A673 (cell line): Measurements from ENCODE around the gene SLC22A3.

ENCODE experiments used
- EZH2 ChIP-seq: fragments of 200-600 bp; sonication (generic); IDR thresholded peaks from 2 replicates; pipeline ENCODE4 v1.6.1; 2017; ENCODE audit warnings: borderline replicate concordance, low read depth, mild to moderate bottlenecking, mixed read lengths, antibody characterized with exemption, low read length; ENCODE audit not compliant: poor library complexity, severe bottlenecking
- TF ChIP-seq, protein P1 (sequence below): fragments of 300-800, 200-600 bp; sonication (generic); conservative IDR thresholded peaks from 2 replicates; pipeline ENCODE4 v1.5.1; 2017; ENCODE audit warnings: low read depth, mild to moderate bottlenecking, antibody characterized with exemption, low read length, moderate library complexity, mixed read lengths

DNA sequence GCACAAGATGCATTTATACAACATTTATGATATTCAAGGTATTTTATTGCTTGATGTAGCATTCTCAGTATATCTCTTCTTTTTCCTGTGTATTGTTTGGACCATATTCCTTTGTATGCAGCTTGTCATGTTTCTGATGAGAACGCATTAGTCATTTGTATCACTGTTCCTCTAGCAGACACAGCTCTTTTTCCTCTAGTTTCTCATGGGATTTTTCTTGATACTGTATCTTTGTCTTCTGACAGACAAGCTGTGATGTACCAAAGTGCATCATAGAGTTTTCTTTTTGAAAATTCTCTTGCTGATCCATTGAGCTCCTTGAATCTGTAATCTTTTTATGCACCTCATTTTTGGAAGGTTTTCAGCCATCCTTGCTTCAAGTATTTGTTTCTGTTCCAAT, 140.9 kb downstream of the SLC22A3 start:
- TF ChIP-seq, protein P1, sequence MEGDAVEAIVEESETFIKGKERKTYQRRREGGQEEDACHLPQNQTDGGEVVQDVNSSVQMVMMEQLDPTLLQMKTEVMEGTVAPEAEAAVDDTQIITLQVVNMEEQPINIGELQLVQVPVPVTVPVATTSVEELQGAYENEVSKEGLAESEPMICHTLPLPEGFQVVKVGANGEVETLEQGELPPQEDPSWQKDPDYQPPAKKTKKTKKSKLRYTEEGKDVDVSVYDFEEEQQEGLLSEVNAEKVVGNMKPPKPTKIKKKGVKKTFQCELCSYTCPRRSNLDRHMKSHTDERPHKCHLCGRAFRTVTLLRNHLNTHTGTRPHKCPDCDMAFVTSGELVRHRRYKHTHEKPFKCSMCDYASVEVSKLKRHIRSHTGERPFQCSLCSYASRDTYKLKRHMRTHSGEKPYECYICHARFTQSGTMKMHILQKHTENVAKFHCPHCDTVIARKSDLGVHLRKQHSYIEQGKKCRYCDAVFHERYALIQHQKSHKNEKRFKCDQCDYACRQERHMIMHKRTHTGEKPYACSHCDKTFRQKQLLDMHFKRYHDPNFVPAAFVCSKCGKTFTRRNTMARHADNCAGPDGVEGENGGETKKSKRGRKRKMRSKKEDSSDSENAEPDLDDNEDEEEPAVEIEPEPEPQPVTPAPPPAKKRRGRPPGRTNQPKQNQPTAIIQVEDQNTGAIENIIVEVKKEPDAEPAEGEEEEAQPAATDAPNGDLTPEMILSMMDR = no peak
- no peak for TF ChIP-seq EZH2
